ENCODE measurements around the gene TRERF1.

Gene TRERF1

GRCh38 chr6:42434237-42434636 lies 17.5 kb downstream of the TRERF1 start:
- Histone ChIP-seq H3K4me2 (ENCODE audit: low read length, poor library complexity, severe bottlenecking) (no peak overlapping the region), H2BK5ac (ENCODE audit: low read depth, low read length, poor library complexity, severe bottlenecking) (no peak overlapping the region), H3K9ac (ENCODE audit: low read length) (no peak overlapping the region), H3K27me3 (ENCODE audit: control insufficient read depth in 1 of 2, insufficient read depth in 1 of 2, low read length in 2 of 2) (no peaks in the 10 kb centered on the region), H3K36me3 (ENCODE audit: control insufficient read depth in 1 of 2, insufficient read depth in 2 of 2, low read depth in 1 of 2, low read length in 2 of 2) (peaks cover 6 to 40% of the 10 kb centered on the region in 2 experiments), H3K27ac (ENCODE audit: low read length, poor library complexity, severe bottlenecking) (no peak overlapping the region), H3K4me1 (ENCODE audit: control insufficient read depth, insufficient read depth, low read depth, low read length) (peaks cover 5% of the 10 kb centered on the region), H2BK12ac (ENCODE audit: low read length in 2 of 2) (no peak overlapping the region), H3K23ac (ENCODE audit: low read length in 2 of 2) (no peak overlapping the region), H3K4ac (ENCODE audit: low read depth in 1 of 2, low read length in 2 of 2) (no peak overlapping the region), H4K91ac (ENCODE audit: low read length) (no peak overlapping the region), H3K14ac (ENCODE audit: low read length in 2 of 2) (no peak overlapping the region), H2AK5ac (ENCODE audit: low read length, severe bottlenecking) (no peak overlapping the region), H2BK120ac (ENCODE audit: low read depth, low read length) (no peak overlapping the region), H3K18ac (ENCODE audit: low read depth in 1 of 2, low read length in 2 of 2) (no peak overlapping the region), H3K9me3 (ENCODE audit: control insufficient read depth, low read length) (peaks cover 22% of the 10 kb centered on the region), H2AFZ (ENCODE audit: low read depth, low read length) (no peak overlapping the region), H3K79me1 (replicated peaks; ENCODE audit: low read length, poor library complexity, severe bottlenecking) (peaks cover 38% of the 10 kb centered on the region), H2BK15ac (ENCODE audit: low read depth, poor library complexity, severe bottlenecking) (no peak overlapping the region), H4K8ac (ENCODE audit: low read length) (no peak overlapping the region), H3K4me3 (ENCODE audit: insufficient read depth in 1 of 2, low read depth in 1 of 2, low read length in 2 of 2) (peak overlapping the region in 1 of 2 experiments; percentile 30)
- DNase-seq: no peak
- 100% methylated on average over 1 of the region's 2 CpGs for WGBS

GRCh38 chr6:42433409-42433808 lies 18.3 kb downstream of the TRERF1 start:
- Histone ChIP-seq H4K8ac (ENCODE audit: low read length) (no peak overlapping the region), H3K4me1 (ENCODE audit: control insufficient read depth, insufficient read depth, low read depth, low read length) (peaks cover 7% of the 10 kb centered on the region), H3K14ac (ENCODE audit: low read length in 2 of 2) (no peak overlapping the region), H3K27me3 (ENCODE audit: control insufficient read depth in 1 of 2, insufficient read depth in 1 of 2, low read length in 2 of 2) (no peaks in the 10 kb centered on the region), H3K4me2 (ENCODE audit: low read length, poor library complexity, severe bottlenecking) (no peak overlapping the region), H2AFZ (ENCODE audit: low read depth, low read length) (no peak overlapping the region), H3K27ac (ENCODE audit: low read length, poor library complexity, severe bottlenecking) (no peak overlapping the region), H3K4me3 (ENCODE audit: insufficient read depth in 1 of 2, low read depth in 1 of 2, low read length in 2 of 2) (no peak overlapping the region), H3K79me1 (replicated peaks; ENCODE audit: low read length, poor library complexity, severe bottlenecking) (peaks cover 37% of the 10 kb centered on the region), H3K18ac (ENCODE audit: low read depth in 1 of 2, low read length in 2 of 2) (no peak overlapping the region), H3K9ac (ENCODE audit: low read length) (no peak overlapping the region), H2BK15ac (ENCODE audit: low read depth, poor library complexity, severe bottlenecking) (no peak overlapping the region), H3K4ac (ENCODE audit: low read depth in 1 of 2, low read length in 2 of 2) (no peak overlapping the region), H3K23ac (ENCODE audit: low read length in 2 of 2) (no peak overlapping the region), H2BK5ac (ENCODE audit: low read depth, low read length, poor library complexity, severe bottlenecking) (no peak overlapping the region), H3K36me3 (ENCODE audit: control insufficient read depth in 1 of 2, insufficient read depth in 2 of 2, low read depth in 1 of 2, low read length in 2 of 2) (peaks cover 6 to 40% of the 10 kb centered on the region in 2 experiments), H4K91ac (ENCODE audit: low read length) (no peak overlapping the region), H2BK120ac (ENCODE audit: low read depth, low read length) (no peak overlapping the region), H3K9me3 (ENCODE audit: control insufficient read depth, low read length) (peaks cover 22% of the 10 kb centered on the region), H2BK12ac (ENCODE audit: low read length in 2 of 2) (no peak overlapping the region), H2AK5ac (ENCODE audit: low read length, severe bottlenecking) (no peak overlapping the region)
- 97% methylated on average over 2 of the region's 2 CpGs for WGBS
- no peak for DNase-seq

GRCh38 chr6:42431877-42432276 lies 19.8 kb downstream of the TRERF1 start:
- WGBS: 100% methylated on average over 1 of the region's 3 CpGs
- no peak overlapping the region for H4K8ac ChIP-seq (ENCODE audit: low read length)
- no peak overlapping the region for H2AK5ac ChIP-seq (ENCODE audit: low read length, severe bottlenecking)
- no peak overlapping the region for H3K9ac ChIP-seq (ENCODE audit: low read length)
- H3K18ac ChIP-seq (ENCODE audit: low read depth in 1 of 2, low read length in 2 of 2): no peak overlapping the region
- H3K79me1 ChIP-seq (replicated peaks; ENCODE audit: low read length, poor library complexity, severe bottlenecking): peaks cover 42% of the 10 kb centered on the region
- no peak overlapping the region for H2AFZ ChIP-seq (ENCODE audit: low read depth, low read length)
- no peak for DNase-seq
- H3K4ac ChIP-seq (ENCODE audit: low read depth in 1 of 2, low read length in 2 of 2): no peak overlapping the region
- no peak overlapping the region for H3K4me2 ChIP-seq (ENCODE audit: low read length, poor library complexity, severe bottlenecking)
- H4K91ac ChIP-seq (ENCODE audit: low read length): no peak overlapping the region
- H3K23ac ChIP-seq (ENCODE audit: low read length in 2 of 2): no peak overlapping the region
- peaks cover 6 to 35% of the 10 kb centered on the region in 2 experiments for H3K36me3 ChIP-seq (ENCODE audit: control insufficient read depth in 1 of 2, insufficient read depth in 2 of 2, low read depth in 1 of 2, low read length in 2 of 2)
- H3K14ac ChIP-seq (ENCODE audit: low read length in 2 of 2): no peak overlapping the region
- no peak overlapping the region for H3K4me3 ChIP-seq (ENCODE audit: insufficient read depth in 1 of 2, low read depth in 1 of 2, low read length in 2 of 2)
- no peak overlapping the region for H2BK120ac ChIP-seq (ENCODE audit: low read depth, low read length)
- H2BK15ac ChIP-seq (ENCODE audit: low read depth, poor library complexity, severe bottlenecking): no peak overlapping the region
- no peaks in the 10 kb centered on the region for H3K27me3 ChIP-seq (ENCODE audit: control insufficient read depth in 1 of 2, insufficient read depth in 1 of 2, low read length in 2 of 2)
- H2BK5ac ChIP-seq (ENCODE audit: low read depth, low read length, poor library complexity, severe bottlenecking): no peak overlapping the region
- H3K27ac ChIP-seq (ENCODE audit: low read length, poor library complexity, severe bottlenecking): no peak overlapping the region
- H3K4me1 ChIP-seq (ENCODE audit: control insufficient read depth, insufficient read depth, low read depth, low read length): peaks cover 5% of the 10 kb centered on the region
- peaks cover 22% of the 10 kb centered on the region for H3K9me3 ChIP-seq (ENCODE audit: control insufficient read depth, low read length)
- H2BK12ac ChIP-seq (ENCODE audit: low read length in 2 of 2): no peak overlapping the region

- Histone ChIP-seq H3K27ac (ENCODE audit: low read length, poor library complexity, severe bottlenecking) (no peak overlapping the region), H3K79me1 (replicated peaks; ENCODE audit: low read length, poor library complexity, severe bottlenecking) (peaks cover 42% of the 10 kb centered on the region), H2BK12ac (ENCODE audit: low read length in 2 of 2) (no peak overlapping the region), H2BK120ac (ENCODE audit: low read depth, low read length) (no peak overlapping the region), H3K18ac (ENCODE audit: low read depth in 1 of 2, low read length in 2 of 2) (peak overlapping the region in 1 of 2 experiments; percentile 7), H4K8ac (ENCODE audit: low read length) (no peak overlapping the region), H3K36me3 (ENCODE audit: control insufficient read depth in 1 of 2, insufficient read depth in 2 of 2, low read depth in 1 of 2, low read length in 2 of 2) (peaks cover 6 to 35% of the 10 kb centered on the region in 2 experiments), H3K4me3 (ENCODE audit: insufficient read depth in 1 of 2, low read depth in 1 of 2, low read length in 2 of 2) (no peak overlapping the region), H4K91ac (ENCODE audit: low read length) (no peak overlapping the region), H3K9me3 (ENCODE audit: control insufficient read depth, low read length) (peaks cover 22% of the 10 kb centered on the region), H3K4ac (ENCODE audit: low read depth in 1 of 2, low read length in 2 of 2) (no peak overlapping the region), H2AFZ (ENCODE audit: low read depth, low read length) (no peak overlapping the region), H3K4me2 (ENCODE audit: low read length, poor library complexity, severe bottlenecking) (no peak overlapping the region), H2AK5ac (ENCODE audit: low read length, severe bottlenecking) (no peak overlapping the region), H3K23ac (ENCODE audit: low read length in 2 of 2) (no peak overlapping the region), H2BK15ac (ENCODE audit: low read depth, poor library complexity, severe bottlenecking) (no peak overlapping the region), H3K4me1 (ENCODE audit: control insufficient read depth, insufficient read depth, low read depth, low read length) (peaks cover 5% of the 10 kb centered on the region), H2BK5ac (ENCODE audit: low read depth, low read length, poor library complexity, severe bottlenecking) (no peak overlapping the region), H3K14ac (ENCODE audit: low read length in 2 of 2) (no peak overlapping the region), H3K27me3 (ENCODE audit: control insufficient read depth in 1 of 2, insufficient read depth in 1 of 2, low read length in 2 of 2) (no peaks in the 10 kb centered on the region), H3K9ac (ENCODE audit: low read length) (no peak overlapping the region)
- 75% methylated on average over 2 of the region's 3 CpGs for WGBS
- no peak for DNase-seq
These were observed 20.4 kb downstream of the TRERF1 start for GRCh38 chr6:42431356-42431755.

All from mesenchymal stem cell (in vitro differentiated cells and primary cell).